Erythroblast (primary cell): ENCODE results near the gene PIAS2.

Source experiments
- DNase-seq, 2 experiments: peaks; one replicate each; lab custom pipeline; 2025; lab: John Stamatoyannopoulos, UW
- GATA1 ChIP-seq: IDR thresholded peaks from 2 replicates; pipeline ENCODE4 v1.6.1; 2011; ENCODE audit warnings: low read depth, mild to moderate bottlenecking, control low read depth, low read length, moderate library complexity
- POLR2A ChIP-seq: IDR thresholded peaks from 2 replicates; pipeline ENCODE4 v1.6.1; 2011; ENCODE audit warnings: mild to moderate bottlenecking, low read length

Gene PIAS2

DNA sequence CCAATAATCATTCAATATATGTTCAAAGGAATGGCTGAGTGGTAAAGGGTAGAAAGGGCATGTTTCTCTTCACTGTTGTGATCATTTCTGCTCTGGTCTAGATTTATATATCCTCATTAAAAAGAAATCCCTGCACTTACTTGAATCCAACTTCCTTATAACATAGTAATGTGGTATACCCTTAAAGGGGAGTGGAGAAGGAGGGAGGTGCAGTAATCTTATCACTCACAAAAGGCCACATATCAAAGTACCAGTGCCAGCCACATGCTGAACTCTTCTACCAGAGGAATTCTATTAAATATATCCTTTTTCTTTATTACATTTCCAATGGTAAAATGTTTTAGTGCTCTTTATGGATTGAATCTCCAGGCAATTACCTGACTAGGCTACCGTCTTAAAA is 3.3 kb upstream of the PIAS2 start:
- DNase-seq = no peak
- TF ChIP-seq GATA1 = no peak
- TF ChIP-seq POLR2A = no peak

GRCh38 chr18:46920067-46920466 is 2.8 kb upstream of the PIAS2 start:
- TF ChIP-seq GATA1 (no peak), POLR2A (no peak)
- no peak for DNase-seq

DNA sequence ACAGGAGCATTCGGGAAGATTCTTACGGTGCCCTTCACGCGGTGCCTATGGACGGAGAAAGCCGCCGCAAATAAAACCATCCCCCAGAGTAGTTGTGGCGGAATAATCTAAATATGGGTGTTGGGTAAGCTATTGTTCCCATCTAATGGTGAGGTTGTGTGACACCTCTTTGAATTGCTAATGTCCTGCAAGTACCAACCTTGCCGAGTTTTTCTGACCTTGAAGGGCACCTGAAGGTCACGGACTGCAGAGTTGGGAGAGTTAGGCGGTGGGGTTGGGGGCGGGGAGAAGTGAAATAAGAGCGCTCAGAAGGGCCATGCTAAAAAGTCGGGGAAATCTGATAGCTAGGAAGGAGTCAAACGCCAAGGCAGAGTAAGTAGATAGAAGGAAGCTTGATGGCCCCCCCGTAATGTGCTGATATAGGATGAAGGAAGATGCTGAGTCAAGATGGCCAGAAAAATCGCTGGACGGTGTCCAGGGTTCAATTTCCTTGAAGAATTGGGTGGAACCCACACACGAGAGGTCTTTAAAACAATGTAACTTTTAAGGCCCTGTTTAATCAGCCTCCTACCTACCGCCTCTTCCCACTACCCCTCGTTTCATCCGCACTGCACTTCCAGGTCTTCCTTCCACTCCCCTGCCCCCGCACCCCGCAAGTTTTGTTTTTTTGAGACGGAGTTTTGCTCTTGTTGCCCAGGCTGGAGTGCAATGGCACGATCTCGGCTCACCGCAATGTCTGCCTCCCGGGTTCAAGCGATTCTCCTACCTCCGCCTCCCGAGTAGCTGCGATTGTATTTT is 695 bp upstream of the PIAS2 start:
- DNase-seq = peak; percentile 77 to 87
- TF ChIP-seq GATA1 (no peak), POLR2A (peak; percentile 55)

- peak; percentile 72 to 79 for DNase-seq
- no peak for TF ChIP-seq POLR2A
- TF ChIP-seq GATA1 = no peak
These were observed 678 bp downstream of the PIAS2 start for GRCh38 chr18:46916551-46917107.

- peak in 1 of 2 experiments; percentile 42 for DNase-seq
- no peak for TF ChIP-seq GATA1
- no peak for TF ChIP-seq POLR2A
These were observed 1.3 kb downstream of the PIAS2 start for GRCh38 chr18:46915800-46916550.

DNA sequence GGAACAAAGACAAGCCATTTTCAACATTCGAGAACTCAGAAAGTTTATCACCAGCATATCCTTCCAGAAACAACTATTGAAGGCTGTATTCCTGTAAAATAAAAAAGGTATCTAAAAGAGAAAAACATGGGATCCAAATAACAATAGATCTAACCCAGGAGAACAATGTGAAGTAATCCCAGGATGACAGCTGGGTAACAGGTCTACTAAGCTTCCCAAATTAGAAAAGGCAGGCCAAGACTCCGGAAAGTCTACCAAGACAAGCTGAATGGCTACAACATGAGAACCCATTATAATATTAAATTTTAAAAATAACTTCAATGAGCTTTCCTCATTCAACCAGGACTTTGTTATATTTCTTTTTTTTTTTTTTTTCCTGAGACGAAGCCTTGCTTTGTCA is 6.5 kb downstream of the PIAS2 start:
- DNase-seq = no peak
- TF ChIP-seq GATA1 (no peak), POLR2A (no peak)

DNA sequence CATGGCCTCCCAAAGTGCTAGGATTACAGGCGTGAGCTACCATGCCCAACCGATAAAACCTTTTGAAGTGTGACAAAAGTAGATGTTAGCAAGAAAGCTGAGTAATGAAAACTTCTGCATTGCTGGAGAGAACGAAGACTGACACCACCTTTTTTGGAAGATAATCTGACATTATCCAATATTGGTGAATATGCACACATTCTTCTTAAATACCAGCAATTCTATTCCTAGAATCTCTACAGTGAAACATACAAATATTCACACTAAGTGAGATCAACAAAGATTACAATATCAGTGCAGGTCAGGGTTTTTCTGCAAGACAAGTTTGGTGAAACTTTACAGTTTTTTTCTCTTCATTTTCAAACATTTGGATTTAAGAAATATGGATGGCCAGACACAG is 7.8 kb downstream of the PIAS2 start:
- DNase-seq = no peak
- no peak for TF ChIP-seq GATA1
- TF ChIP-seq POLR2A = no peak

DNA sequence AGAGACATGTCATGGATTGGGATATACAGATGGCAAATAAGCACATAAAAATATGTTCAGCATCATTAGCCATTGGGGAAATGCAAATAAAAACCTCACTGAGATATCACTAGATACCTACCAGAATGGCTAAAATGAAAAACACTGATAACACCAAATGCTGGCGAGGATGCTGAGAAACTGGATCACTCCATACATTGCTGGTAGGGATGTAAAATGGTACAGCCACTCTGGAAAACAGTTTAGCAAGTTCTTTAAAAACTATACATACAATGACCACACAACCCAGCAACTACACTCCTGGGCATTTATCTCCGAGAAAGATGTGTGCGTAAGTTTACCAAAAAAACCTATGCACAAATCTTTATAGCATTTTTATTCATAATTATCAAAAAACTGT is 13.9 kb downstream of the PIAS2 start:
- no peak for DNase-seq
- TF ChIP-seq GATA1 (no peak), POLR2A (no peak)

DNA sequence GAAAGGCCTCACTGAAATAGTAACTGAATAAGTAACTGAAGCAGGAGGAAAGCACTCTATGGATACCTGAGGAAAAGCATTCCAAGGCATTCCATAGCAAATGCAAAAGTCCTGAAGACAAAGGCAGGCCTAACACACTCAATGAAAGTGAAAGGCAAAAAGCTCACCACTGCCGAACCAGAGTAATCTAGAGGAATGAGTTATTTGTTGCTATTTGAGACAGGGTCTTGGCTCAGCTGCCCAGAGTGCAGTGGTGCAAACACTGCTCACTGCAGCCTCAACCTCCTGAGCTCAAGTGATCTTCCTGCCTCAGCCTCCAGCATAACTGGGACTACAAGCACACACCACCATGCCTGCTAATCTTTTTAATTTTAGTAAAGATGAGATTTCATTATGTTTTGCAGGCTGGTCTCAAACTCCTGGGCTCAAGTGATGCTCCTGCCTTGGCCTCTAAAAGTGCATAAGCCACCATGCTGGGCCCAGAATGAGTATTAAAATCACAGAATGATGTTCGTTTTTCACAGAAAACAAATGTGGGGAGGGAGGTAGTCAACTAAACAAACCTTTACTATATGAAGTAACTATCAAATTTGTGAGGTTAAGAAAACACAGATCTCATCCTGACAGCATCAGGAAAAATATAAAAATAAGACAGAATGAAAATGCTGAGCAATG is 17.9 kb downstream of the PIAS2 start:
- DNase-seq = no peak
- no peak for TF ChIP-seq GATA1
- TF ChIP-seq POLR2A = no peak

DNA sequence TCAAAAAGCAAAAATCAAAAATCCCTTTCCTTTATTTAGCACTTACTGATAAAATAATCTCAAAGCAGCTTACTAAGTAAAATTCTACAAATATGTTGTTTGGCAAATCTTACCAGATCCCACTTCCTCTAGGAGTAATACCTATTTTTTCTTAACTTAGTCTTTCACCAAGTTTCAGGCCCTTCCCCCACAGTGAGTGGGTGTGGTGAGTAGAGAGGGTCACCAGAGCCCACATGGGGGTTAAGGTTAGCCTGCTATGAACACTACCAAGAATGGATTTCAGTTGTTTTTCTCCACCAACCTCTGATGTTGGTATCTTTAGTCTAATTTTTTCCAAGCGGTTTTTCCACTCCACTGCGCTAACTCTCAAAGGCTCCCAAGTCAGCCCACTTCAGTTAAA is 23.2 kb downstream of the PIAS2 start:
- DNase-seq = no peak
- TF ChIP-seq POLR2A (no peak), GATA1 (no peak)

- peak in 1 of 2 experiments; percentile 26 for DNase-seq
- TF ChIP-seq POLR2A (no peak), GATA1 (no peak)
These were observed 23.9 kb downstream of the PIAS2 start for GRCh38 chr18:46893360-46893759.

DNA sequence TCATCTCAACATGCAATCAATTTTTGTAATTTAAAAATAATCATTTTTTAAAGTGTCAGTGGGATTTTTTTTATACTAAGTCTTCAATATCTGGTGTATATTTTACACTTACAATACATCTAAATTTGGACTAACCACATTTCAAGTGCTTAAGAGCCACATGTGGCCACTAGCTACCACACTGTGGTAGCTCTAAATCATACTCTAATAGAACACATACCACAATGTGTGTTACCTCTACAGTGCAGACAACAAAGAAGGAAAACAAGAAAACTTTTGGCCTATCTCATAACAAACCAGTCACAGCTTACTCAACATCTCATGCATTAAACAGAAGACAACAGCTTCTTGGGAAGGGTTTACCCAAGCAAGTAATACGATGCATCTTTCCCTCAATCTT is 24.5 kb downstream of the PIAS2 start:
- no peak for DNase-seq
- TF ChIP-seq GATA1 (no peak), POLR2A (no peak)

- TF ChIP-seq POLR2A (no peak), GATA1 (no peak)
- DNase-seq = no peak
These were observed 25.5 kb downstream of the PIAS2 start for GRCh38 chr18:46891742-46892214.
